Measurements from ENCODE around the gene ELP2. TPM values are rescaled to one million over a fixed set of nuclear protein-coding genes. Genes with fewer than 3 reads are reported as not detected.

Gene ELP2
- total and polyA plus RNA-seq, 4 donors, result 27.3 to 78.1 (median 50.9) TPM

- Histone ChIP-seq H3K9ac (ENCODE audit: low read depth in 1 of 2, low read length in 2 of 2) (no peak overlapping the region), H3K9me3 (ENCODE audit: control insufficient read depth in 4 of 4, low read length in 3 of 4) (no peaks in the 10 kb centered on the region), H3K27me3 (ENCODE audit: control insufficient read depth in 4 of 4, insufficient read depth in 4 of 4, low read length in 3 of 4) (no peaks in the 10 kb centered on the region), H3K4me3 (ENCODE audit: low read depth in 1 of 3, low read length in 3 of 3) (no peak overlapping the region), H3K27ac (ENCODE audit: low read depth in 1 of 2, low read length in 2 of 2) (no peak overlapping the region), H3K36me3 (ENCODE audit: control insufficient read depth in 4 of 4, insufficient read depth in 3 of 4, low read depth in 1 of 4, low read length in 3 of 4) (peaks cover 0 to 3% (median 0%) of the 10 kb centered on the region in 4 donors), H3K4me1 (ENCODE audit: control insufficient read depth in 4 of 4, insufficient read depth in 4 of 4, low read length in 3 of 4) (peaks cover 1 to 15% (median 3%) of the 10 kb centered on the region in 4 donors)
- 89% methylated on average over 6 of the region's 6 CpGs for WGBS
- DNase-seq (ENCODE audit: low spot score), result no peak
- no peak for TF ChIP-seq EGR1 (IDR thresholded peaks at IDR 0.05; ENCODE audit: low read depth in 2 of 2)
- TF ChIP-seq NR2F2 (IDR thresholded peaks at IDR 0.05), result no peak
- no peak for TF ChIP-seq GABPA (IDR thresholded peaks at IDR 0.05 in 1 of 2, conservative IDR thresholded peaks at IDR 0.05 in 1 of 2)
- TF ChIP-seq HNF4A (conservative IDR thresholded peaks at IDR 0.05), result no peak
- no peak for TF ChIP-seq CTCF (IDR thresholded peaks at IDR 0.05; ENCODE audit: low read depth, low read length, missing input control)
- no peak for TF ChIP-seq FOXA1 (IDR thresholded peaks at IDR 0.05)
- no peak for TF ChIP-seq SP1 (IDR thresholded peaks at IDR 0.05)
- no peak for TF ChIP-seq ATF3 (IDR thresholded peaks at IDR 0.05)
- TF ChIP-seq REST (IDR thresholded peaks at IDR 0.05), result no peak
- TF ChIP-seq ZBTB33 (IDR thresholded peaks at IDR 0.05), result no peak
- no peak for TF ChIP-seq YY1 (IDR thresholded peaks at IDR 0.05)
- TF ChIP-seq TAF1 (conservative IDR thresholded peaks at IDR 0.05), result no peak
- no peak for TF ChIP-seq MAX (IDR thresholded peaks at IDR 0.05)
- TF ChIP-seq FOXA2 (IDR thresholded peaks at IDR 0.05), result no peak
- TF ChIP-seq RAD21 (IDR thresholded peaks at IDR 0.05), result no peak
- no peak for TF ChIP-seq HNF4G (IDR thresholded peaks at IDR 0.05)
- no peak for TF ChIP-seq JUND (IDR thresholded peaks at IDR 0.05)
Observed at GRCh38 chr18:36181441-36181840, 51.7 kb downstream of the ELP2 start.

Data from liver (tissue), 9 donors.